Measurements from ENCODE around the gene C2CD4C. TPM values are rescaled to one million over a fixed set of nuclear protein-coding genes. Genes with fewer than 3 reads are reported as not detected.

C2CD4C gene
- total RNA-seq, 5 donors from 2014 or later (not counting 1 experiment from before 2014, with no cell fraction given), result 0.06 TPM; not detected in 4

- Mint-ChIP-seq H3K27me3 (peaks cover 0 to 22% of the 10 kb centered on the region in 2 donors), H3K27ac (no peak overlapping the region), H3K4me3 (peak overlapping the region in 1 of 3 donors; percentile 82), H3K4me1 (peaks cover 6 to 7% (median 6%) of the 10 kb centered on the region in 3 donors), H3K36me3 (no peaks in the 10 kb centered on the region), H3K9me3 (no peaks in the 10 kb centered on the region)
- 65% methylated on average over 17 of the region's 21 CpGs for WGBS (ENCODE audit: insufficient coverage)
- CTCF ChIA-PET, result interaction anchor here in 1 of 2 donors (1.8 kb wide), 1 partner anchor 101 kb away, joined by 3 read pairs; no protein-coding TSS in a partner anchor
- DNase-seq (no peak), ATAC-seq (replicated peaks in 1 of 4) (no peak)
- H3K4me1 ChIP-seq (ENCODE audit: control insufficient read depth in 1 of 2, extremely low read depth in 1 of 2, insufficient read depth in 2 of 2, low read length in 2 of 2), result peaks cover 0 to 24% of the 10 kb centered on the region in 2 experiments
- no peak overlapping the region for H3K27ac ChIP-seq (ENCODE audit: low read length)
- H3K27me3 ChIP-seq (replicated peaks in 1 of 2; ENCODE audit: control insufficient read depth in 2 of 2, extremely low read depth in 1 of 2, insufficient read depth in 2 of 2, low read length in 1 of 2), result peaks cover 0 to 78% of the 10 kb centered on the region in 2 experiments
- POLR2A ChIA-PET, result no interaction called here
- no peak overlapping the region for H3K4me3 ChIP-seq (ENCODE audit: control insufficient read depth in 1 of 2, extremely low read depth in 1 of 2, low read length in 1 of 2)
- H3K36me3 ChIP-seq (ENCODE audit: control insufficient read depth in 2 of 2, extremely low read depth in 1 of 2, insufficient read depth in 1 of 2, low read length in 1 of 2), result no peaks in the 10 kb centered on the region
- H3K9me3 ChIP-seq, result no peaks in the 10 kb centered on the region
Observed at GRCh38 chr19:410243-410781, 1.4 kb upstream of the C2CD4C start.

DNA sequence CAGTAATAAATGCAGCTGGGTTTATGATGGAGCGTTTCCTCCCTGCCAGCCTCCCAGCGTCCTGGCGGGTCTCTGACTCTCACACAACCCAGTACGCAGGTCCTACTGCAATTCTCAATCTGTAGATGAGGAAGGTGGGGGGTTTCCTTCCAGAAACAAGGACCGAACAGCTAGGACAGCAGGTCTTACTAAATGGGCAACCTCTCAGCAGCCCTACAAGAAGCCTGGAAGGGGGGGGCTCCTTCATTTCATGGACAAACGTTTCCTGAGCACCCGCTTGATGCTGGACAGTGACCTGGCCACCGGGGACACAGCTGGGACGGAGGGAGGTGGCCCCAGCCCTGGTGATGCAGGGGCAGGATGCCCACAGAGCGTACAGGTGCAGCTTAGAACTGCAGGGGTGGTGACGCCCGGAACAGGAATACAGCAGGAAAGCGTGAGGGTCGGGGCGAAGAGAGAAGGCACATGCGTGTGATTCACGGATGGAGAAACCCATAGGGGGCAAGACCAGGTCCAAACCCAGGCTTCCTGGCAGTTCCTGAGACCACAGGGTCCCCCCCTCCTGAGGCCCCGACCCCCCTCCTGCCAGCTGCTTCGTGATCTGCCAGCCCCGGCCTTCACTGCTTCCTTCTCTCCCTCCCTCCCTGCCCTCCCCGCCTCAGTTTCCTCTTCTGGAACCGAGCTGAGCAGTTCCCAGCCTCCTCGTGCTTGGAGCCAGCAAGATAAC, 732 bp upstream of the C2CD4C start:
- peaks cover 0 to 24% of the 10 kb centered on the region in 2 experiments for H3K4me1 ChIP-seq (ENCODE audit: control insufficient read depth in 1 of 2, extremely low read depth in 1 of 2, insufficient read depth in 2 of 2, low read length in 2 of 2)
- ChIA-PET CTCF (interaction anchor here in 1 of 2 donors (1.8 kb wide), 1 partner anchor 102 kb away, joined by 3 read pairs; no protein-coding TSS in a partner anchor), POLR2A (no interaction called here)
- H3K9me3 Mint-ChIP-seq, result no peaks in the 10 kb centered on the region
- no peaks in the 10 kb centered on the region for H3K36me3 ChIP-seq (ENCODE audit: control insufficient read depth in 2 of 2, extremely low read depth in 1 of 2, insufficient read depth in 1 of 2, low read length in 1 of 2)
- H3K9me3 ChIP-seq, result no peaks in the 10 kb centered on the region
- no peak overlapping the region for H3K27ac Mint-ChIP-seq
- H3K27me3 ChIP-seq (replicated peaks in 1 of 2; ENCODE audit: control insufficient read depth in 2 of 2, extremely low read depth in 1 of 2, insufficient read depth in 2 of 2, low read length in 1 of 2), result peaks cover 0 to 82% of the 10 kb centered on the region in 2 experiments
- ATAC-seq (replicated peaks in 1 of 4) (peak; percentile 32 to 66 (median 52)), DNase-seq (peak in 3 of 35 experiments; percentile 4 to 27 (median 10))
- no peak overlapping the region for H3K27ac ChIP-seq (ENCODE audit: low read length)
- H3K4me3 Mint-ChIP-seq, result peak overlapping the region; percentile 71 to 82 (median 77)
- H3K27me3 Mint-ChIP-seq, result peaks cover 0 to 26% of the 10 kb centered on the region in 2 donors
- peak overlapping the region; percentile 15 to 52 for H3K4me3 ChIP-seq (ENCODE audit: control insufficient read depth in 1 of 2, extremely low read depth in 1 of 2, low read length in 1 of 2)
- H3K36me3 Mint-ChIP-seq, result no peaks in the 10 kb centered on the region
- H3K4me1 Mint-ChIP-seq, result peaks cover 6 to 7% (median 6%) of the 10 kb centered on the region in 3 donors
- WGBS (ENCODE audit: insufficient coverage), result 10% methylated on average over 19 of the region's 23 CpGs

GRCh38 chr19:408441-408901, 476 bp downstream of the C2CD4C start:
- no peak overlapping the region for H3K27ac ChIP-seq (ENCODE audit: low read length)
- Mint-ChIP-seq H3K27me3 (peaks cover 3 to 29% of the 10 kb centered on the region in 2 donors), H3K9me3 (no peaks in the 10 kb centered on the region), H3K4me1 (peaks cover 6 to 7% (median 6%) of the 10 kb centered on the region in 3 donors), H3K27ac (no peak overlapping the region), H3K4me3 (peak overlapping the region in 1 of 3 donors; percentile 31), H3K36me3 (no peaks in the 10 kb centered on the region)
- ChIA-PET POLR2A (no interaction called here), CTCF (no interaction called here)
- H3K4me1 ChIP-seq (ENCODE audit: control insufficient read depth in 1 of 2, extremely low read depth in 1 of 2, insufficient read depth in 2 of 2, low read length in 2 of 2), result peaks cover 0 to 24% of the 10 kb centered on the region in 2 experiments
- peak overlapping the region in 1 of 2 donors; percentile 26 for H3K4me3 ChIP-seq (ENCODE audit: control insufficient read depth in 1 of 2, extremely low read depth in 1 of 2, low read length in 1 of 2)
- peaks cover 0 to 79% of the 10 kb centered on the region in 2 experiments for H3K27me3 ChIP-seq (replicated peaks in 1 of 2; ENCODE audit: control insufficient read depth in 2 of 2, extremely low read depth in 1 of 2, insufficient read depth in 2 of 2, low read length in 1 of 2)
- DNase-seq (no peak), ATAC-seq (replicated peaks in 1 of 4) (no peak)
- H3K9me3 ChIP-seq, result no peaks in the 10 kb centered on the region
- H3K36me3 ChIP-seq (ENCODE audit: control insufficient read depth in 2 of 2, extremely low read depth in 1 of 2, insufficient read depth in 1 of 2, low read length in 1 of 2), result no peaks in the 10 kb centered on the region
- WGBS (ENCODE audit: insufficient coverage), result 3% methylated on average over 20 of the region's 30 CpGs

- H3K4me1 Mint-ChIP-seq, result peaks cover 6 to 7% (median 6%) of the 10 kb centered on the region in 3 donors
- Histone ChIP-seq H3K9me3 (no peaks in the 10 kb centered on the region), H3K36me3 (ENCODE audit: control insufficient read depth in 2 of 2, extremely low read depth in 1 of 2, insufficient read depth in 1 of 2, low read length in 1 of 2) (no peaks in the 10 kb centered on the region), H3K4me1 (ENCODE audit: control insufficient read depth in 1 of 2, extremely low read depth in 1 of 2, insufficient read depth in 2 of 2, low read length in 2 of 2) (peaks cover 0 to 24% of the 10 kb centered on the region in 2 experiments), H3K27ac (ENCODE audit: low read length) (no peak overlapping the region), H3K4me3 (ENCODE audit: control insufficient read depth in 1 of 2, extremely low read depth in 1 of 2, low read length in 1 of 2) (no peak overlapping the region), H3K27me3 (replicated peaks in 1 of 2; ENCODE audit: control insufficient read depth in 2 of 2, extremely low read depth in 1 of 2, insufficient read depth in 2 of 2, low read length in 1 of 2) (peaks cover 0 to 82% of the 10 kb centered on the region in 2 experiments)
- ChIA-PET CTCF (no interaction called here), POLR2A (no interaction called here)
- no peak overlapping the region for H3K27ac Mint-ChIP-seq
- no peaks in the 10 kb centered on the region for H3K9me3 Mint-ChIP-seq
- DNase-seq (no peak), ATAC-seq (replicated peaks in 1 of 4) (no peak)
- peak overlapping the region in 1 of 3 donors; percentile 31 for H3K4me3 Mint-ChIP-seq
- 76% methylated on average over 57 of the region's 70 CpGs for WGBS (ENCODE audit: insufficient coverage)
- peaks cover 6 to 35% of the 10 kb centered on the region in 2 donors for H3K27me3 Mint-ChIP-seq
- no peaks in the 10 kb centered on the region for H3K36me3 Mint-ChIP-seq
Observed at GRCh38 chr19:407511-408440, 1.2 kb downstream of the C2CD4C start.

DNA sequence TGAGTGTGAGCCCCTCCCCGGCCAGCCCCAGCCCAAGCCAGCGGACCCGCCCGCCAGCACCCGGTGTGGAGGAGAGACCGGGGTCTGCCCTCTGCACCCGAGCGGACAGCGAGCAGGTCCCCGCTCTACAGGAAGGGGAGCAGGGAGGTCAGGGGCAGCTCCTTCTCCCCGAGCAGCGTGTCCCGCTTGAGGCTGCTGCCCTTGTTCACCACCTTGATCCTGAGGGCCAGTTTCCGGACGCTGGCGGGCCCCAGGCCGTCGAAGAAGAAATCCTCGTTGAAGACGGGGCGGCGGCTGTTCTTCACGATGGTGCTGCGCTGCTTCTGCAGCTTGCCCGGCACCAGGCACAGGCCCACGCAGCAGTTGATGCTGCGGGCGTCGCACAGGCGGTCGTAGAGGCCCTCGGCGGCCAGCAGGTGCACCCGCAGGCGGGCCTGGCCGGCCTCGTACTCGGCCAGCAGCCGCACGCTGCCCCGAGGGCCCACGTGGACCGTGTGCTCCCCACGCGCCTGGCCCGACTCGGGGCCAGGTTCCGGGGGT, 1.9 kb downstream of the C2CD4C start:
- Histone ChIP-seq H3K36me3 (ENCODE audit: control insufficient read depth in 2 of 2, extremely low read depth in 1 of 2, insufficient read depth in 1 of 2, low read length in 1 of 2) (no peaks in the 10 kb centered on the region), H3K27me3 (replicated peaks in 1 of 2; ENCODE audit: control insufficient read depth in 2 of 2, extremely low read depth in 1 of 2, insufficient read depth in 2 of 2, low read length in 1 of 2) (peaks cover 0 to 82% of the 10 kb centered on the region in 2 experiments), H3K4me3 (ENCODE audit: control insufficient read depth in 1 of 2, extremely low read depth in 1 of 2, low read length in 1 of 2) (no peak overlapping the region), H3K9me3 (no peaks in the 10 kb centered on the region), H3K27ac (ENCODE audit: low read length) (no peak overlapping the region), H3K4me1 (ENCODE audit: control insufficient read depth in 1 of 2, extremely low read depth in 1 of 2, insufficient read depth in 2 of 2, low read length in 2 of 2) (peaks cover 0 to 24% of the 10 kb centered on the region in 2 experiments)
- DNase-seq (no peak), ATAC-seq (replicated peaks in 1 of 4) (no peak)
- H3K4me3 Mint-ChIP-seq, result peak overlapping the region in 1 of 3 donors; percentile 42
- 88% methylated on average over 47 of the region's 48 CpGs for WGBS (ENCODE audit: insufficient coverage)
- H3K27me3 Mint-ChIP-seq, result peaks cover 7 to 36% of the 10 kb centered on the region in 2 donors
- ChIA-PET CTCF (no interaction called here), POLR2A (no interaction called here)
- no peaks in the 10 kb centered on the region for H3K9me3 Mint-ChIP-seq
- H3K27ac Mint-ChIP-seq, result no peak overlapping the region
- H3K36me3 Mint-ChIP-seq, result no peaks in the 10 kb centered on the region
- peaks cover 6 to 7% (median 6%) of the 10 kb centered on the region in 3 donors for H3K4me1 Mint-ChIP-seq

All from T-cell (primary cell).